ENCODE results near the gene ST8SIA4. TPM values are rescaled to one million over a fixed set of nuclear protein-coding genes. Genes with fewer than 3 reads are reported as not detected.
"Not testable (repeated sequence)": the region's sequence is repeated elsewhere in the genome, so short reads cannot be mapped to it uniquely, and the experiment has no call there.

The ST8SIA4 gene
- total RNA-seq, 6 donors from 2014 or later: 4.6 to 28.1 (median 11.4) TPM

DNA sequence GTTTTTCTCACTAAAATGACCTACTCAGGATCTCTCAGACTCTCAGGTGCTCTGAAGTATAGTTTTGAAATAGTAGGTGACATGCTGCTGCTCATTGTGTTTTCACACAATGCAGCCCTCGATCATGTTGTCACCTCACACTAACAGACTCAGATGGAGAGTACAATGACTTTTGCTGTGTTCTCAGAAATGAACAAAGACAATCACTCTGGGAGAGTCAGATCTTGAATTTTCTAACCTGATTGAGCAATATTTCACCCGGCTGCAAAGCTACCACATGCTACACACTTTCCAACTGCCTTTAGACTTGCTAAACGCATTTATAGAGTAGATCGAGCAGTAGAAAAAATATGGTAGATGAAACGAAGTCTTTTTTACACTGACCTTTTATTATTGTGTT lies 113.4 kb downstream of the ST8SIA4 start:
- H3K9me3 ChIP-seq: peaks cover 0 to 11% (median 5%) of the 10 kb centered on the region in 4 donors
- H3K4me1 ChIP-seq: peaks cover 0 to 9% (median 0%) of the 10 kb centered on the region in 4 donors
- no peak for DNase-seq
- H3K27me3 ChIP-seq: no peaks in the 10 kb centered on the region
- H3K27ac ChIP-seq: no peak overlapping the region
- ATAC-seq (ENCODE audit: low FRiP score in 2 of 2): no peak
- TF ChIP-seq CTCF (IDR thresholded peaks at IDR 0.05): no peak
- TF ChIP-seq EP300 (IDR thresholded peaks at IDR 0.05): no peak
- no peak for TF ChIP-seq POLR2AphosphoS5 (IDR thresholded peaks at IDR 0.05)
- no peak for TF ChIP-seq POLR2A (IDR thresholded peaks at IDR 0.05)
- WGBS, 2 donors: 48 to 63% methylated on average over 5 of the region's 5 CpGs
- no peaks in the 10 kb centered on the region for H3K36me3 ChIP-seq
- no peak overlapping the region for H3K4me3 ChIP-seq

- no peaks in the 10 kb centered on the region for H3K9me3 ChIP-seq
- H3K27ac ChIP-seq: no peak overlapping the region
- TF ChIP-seq POLR2A (IDR thresholded peaks at IDR 0.05): no peak
- no peak for TF ChIP-seq EP300 (IDR thresholded peaks at IDR 0.05)
- TF ChIP-seq CTCF (IDR thresholded peaks at IDR 0.05): no peak
- no peak for TF ChIP-seq POLR2AphosphoS5 (IDR thresholded peaks at IDR 0.05)
- H3K27me3 ChIP-seq: no peaks in the 10 kb centered on the region
- 81 to 90% methylated on average over 2 of the region's 2 CpGs for WGBS, 2 donors
- H3K36me3 ChIP-seq: no peaks in the 10 kb centered on the region
- ATAC-seq (ENCODE audit: low FRiP score in 2 of 2) (no peak), DNase-seq (no peak)
- H3K4me3 ChIP-seq: no peak overlapping the region
- peaks cover 0 to 9% (median 0%) of the 10 kb centered on the region in 4 donors for H3K4me1 ChIP-seq
Measured at GRCh38 chr5:100788417-100788816, 114.7 kb downstream of the ST8SIA4 start.

DNA sequence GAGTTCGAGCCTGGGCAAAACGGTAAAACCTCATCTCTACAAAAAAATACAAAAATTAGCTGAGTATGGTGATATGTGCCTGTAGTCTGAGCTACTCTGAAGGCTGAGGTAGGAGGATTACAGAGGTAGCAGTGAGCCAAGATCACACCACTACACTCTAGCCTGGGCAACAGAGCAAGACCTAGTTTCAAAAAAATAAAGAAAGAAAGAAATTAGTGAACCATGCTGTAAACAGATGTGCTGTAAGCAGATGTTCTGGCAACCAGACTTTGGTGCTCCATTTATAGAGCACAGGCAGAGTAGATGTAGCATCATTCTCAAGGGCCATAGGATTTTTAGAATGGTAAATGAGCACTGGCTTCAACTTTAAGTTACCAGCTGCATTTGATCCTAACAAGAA lies 115.4 kb downstream of the ST8SIA4 start:
- Histone ChIP-seq H3K4me1 (peaks cover 0 to 9% (median 0%) of the 10 kb centered on the region in 4 donors), H3K9me3 (no peaks in the 10 kb centered on the region), H3K27me3 (no peaks in the 10 kb centered on the region), H3K27ac (no peak overlapping the region), H3K36me3 (no peaks in the 10 kb centered on the region), H3K4me3 (no peak overlapping the region)
- 87 to 96% methylated on average over 2 of the region's 2 CpGs for WGBS, 2 donors
- TF ChIP-seq CTCF (IDR thresholded peaks at IDR 0.05) (no peak), POLR2AphosphoS5 (IDR thresholded peaks at IDR 0.05) (no peak), EP300 (IDR thresholded peaks at IDR 0.05) (no peak), POLR2A (IDR thresholded peaks at IDR 0.05) (no peak)
- DNase-seq: no peak
- no peak for ATAC-seq (ENCODE audit: low FRiP score in 2 of 2)

- H3K27me3 ChIP-seq; H3K27ac ChIP-seq; H3K36me3 ChIP-seq; H3K4me3 ChIP-seq; ATAC-seq (ENCODE audit: low FRiP score in 2 of 2); H3K4me1 ChIP-seq; H3K9me3 ChIP-seq: not testable (repeated sequence)
- WGBS, 2 donors: 92 to 97% methylated on average over 2 to 15 of the region's 19 CpGs
- peak in 1 of 2 donors; percentile 51 for DNase-seq
Measured at GRCh38 chr5:100785536-100785935, 117.5 kb downstream of the ST8SIA4 start.

DNA sequence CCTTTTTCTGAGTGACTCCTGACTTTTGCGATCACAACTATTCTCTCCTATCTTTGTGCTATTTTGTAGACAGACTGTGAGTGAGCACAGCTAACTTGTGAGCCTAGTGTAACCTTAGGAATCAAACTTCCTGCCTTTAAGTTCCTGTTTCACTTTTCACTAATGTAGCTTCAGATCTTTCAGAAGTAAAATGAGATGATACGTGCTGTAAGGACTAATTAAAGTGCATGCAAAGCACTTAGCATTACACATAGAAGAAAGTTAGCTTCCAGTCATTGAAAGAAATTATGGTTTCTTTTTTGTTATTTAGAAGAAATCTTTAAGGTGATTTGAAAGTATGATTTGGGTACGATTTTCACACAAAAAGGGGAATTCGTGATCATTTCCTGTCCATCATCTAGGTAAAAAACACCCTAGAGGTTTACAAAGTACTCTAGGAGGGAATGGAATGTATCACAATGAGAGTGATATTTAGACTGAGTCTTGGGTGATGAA lies 122.7 kb downstream of the ST8SIA4 start:
- H3K4me3 ChIP-seq: peak overlapping the region in 2 of 4 donors; percentile 12 to 13
- no peaks in the 10 kb centered on the region for H3K27me3 ChIP-seq
- TF ChIP-seq EP300 (IDR thresholded peaks at IDR 0.05) (no peak), CTCF (IDR thresholded peaks at IDR 0.05) (no peak), POLR2A (IDR thresholded peaks at IDR 0.05) (peak in 1 of 4 donors; percentile 34)
- H3K36me3 ChIP-seq: no peaks in the 10 kb centered on the region
- no peaks in the 10 kb centered on the region for H3K9me3 ChIP-seq
- DNase-seq (no peak), ATAC-seq (ENCODE audit: low FRiP score in 2 of 2) (peak in 1 of 2 donors; percentile 68)
- H3K4me1 ChIP-seq: peaks cover 0 to 16% (median 4%) of the 10 kb centered on the region in 4 donors
- H3K27ac ChIP-seq: peak overlapping the region; percentile 61 to 76 (median 68)
- 49 to 59% methylated on average over 4 of the region's 4 CpGs for WGBS, 2 donors

Measured in upper lobe of left lung (tissue), 6 donors.